NCI-H82 (cell line): ENCODE measurements around the gene PRMT5.
"Not testable (repeated sequence)": the region's sequence is repeated elsewhere in the genome, so short reads cannot be mapped to it uniquely, and the experiment has no call there.

Source experiments
- DNase-seq: peaks from one replicate; lab custom pipeline; 2025; lab: John Stamatoyannopoulos, UW

Gene PRMT5

DNA sequence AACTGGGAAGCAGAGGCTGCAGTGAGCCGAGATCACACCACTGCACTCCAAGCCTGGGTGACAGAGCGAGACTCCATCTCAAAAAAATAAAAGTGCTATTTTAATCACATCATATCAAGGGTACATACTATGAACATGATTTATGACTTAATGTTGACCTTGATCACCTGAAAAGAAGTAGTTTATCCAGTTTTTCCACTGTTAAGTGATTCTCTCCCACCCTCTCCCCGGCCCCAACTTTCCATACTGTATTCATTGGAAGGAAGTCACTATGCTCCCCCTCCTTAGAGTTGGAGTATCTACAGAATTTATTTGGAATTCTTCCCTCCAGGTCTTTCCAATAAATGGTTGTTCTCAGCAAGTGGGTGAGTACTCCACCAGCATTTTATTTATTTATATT, 3.0 kb upstream of the PRMT5 start:
- no peak for DNase-seq

DNA sequence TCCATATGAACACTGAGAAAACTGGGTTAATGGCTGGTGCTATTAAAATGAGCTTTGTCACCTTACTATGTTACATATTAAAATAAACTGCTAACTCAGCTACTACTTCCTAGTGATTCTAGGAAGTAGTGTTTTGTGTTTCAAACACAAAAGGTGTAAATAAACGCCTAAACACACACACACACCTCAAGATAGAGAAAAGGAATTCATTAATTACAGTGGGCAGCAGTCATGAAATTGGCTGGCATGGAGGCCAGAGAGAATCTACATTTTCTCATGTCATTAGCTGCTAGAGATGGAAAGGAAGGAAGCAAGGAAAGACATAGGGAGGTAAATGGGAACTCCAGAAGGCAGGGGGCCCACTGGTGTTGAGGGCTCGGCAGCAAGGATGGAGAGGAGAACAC, 787 bp upstream of the PRMT5 start:
- DNase-seq: no peak

DNA sequence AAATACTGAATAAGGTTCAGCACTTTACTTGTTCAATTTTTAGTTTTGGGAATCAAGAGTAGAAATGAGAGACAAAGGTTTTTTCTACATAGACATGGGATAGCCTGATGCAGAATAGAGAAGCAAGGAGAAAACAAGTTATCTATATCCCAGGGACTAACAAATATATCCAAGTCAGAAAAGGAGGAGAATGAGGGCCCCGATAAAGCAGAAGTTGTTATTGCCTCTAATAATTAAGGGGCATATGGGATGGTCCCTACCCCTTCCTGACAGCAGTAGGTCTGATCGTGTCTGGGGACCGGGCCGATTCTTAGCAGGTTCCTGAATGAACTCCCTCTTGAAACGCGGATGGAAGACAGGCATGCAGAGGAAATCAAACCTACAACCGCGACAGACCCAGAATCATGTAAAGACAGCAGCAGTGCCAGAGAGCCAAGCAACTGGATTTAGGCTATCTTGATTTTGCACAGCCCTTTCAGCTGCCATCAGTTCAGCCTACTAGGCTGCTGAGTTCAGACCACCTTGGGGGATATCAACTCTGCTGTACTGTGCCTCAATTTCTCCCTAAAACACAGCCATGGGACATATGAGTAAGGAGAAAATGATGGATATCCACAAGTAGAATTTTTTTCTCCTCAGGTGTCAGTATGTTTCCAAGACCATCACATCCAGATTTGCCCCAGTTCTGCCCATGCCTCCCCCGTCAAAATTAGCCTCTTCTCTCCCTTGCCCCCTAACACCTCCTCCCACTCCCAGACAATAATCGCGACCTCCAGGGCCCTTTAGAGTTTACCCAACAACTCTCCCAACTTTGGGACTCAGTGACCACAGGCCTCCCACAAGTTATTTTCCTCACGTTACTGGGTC, 706 bp downstream of the PRMT5 start:
- DNase-seq: peak; percentile 11

DNA sequence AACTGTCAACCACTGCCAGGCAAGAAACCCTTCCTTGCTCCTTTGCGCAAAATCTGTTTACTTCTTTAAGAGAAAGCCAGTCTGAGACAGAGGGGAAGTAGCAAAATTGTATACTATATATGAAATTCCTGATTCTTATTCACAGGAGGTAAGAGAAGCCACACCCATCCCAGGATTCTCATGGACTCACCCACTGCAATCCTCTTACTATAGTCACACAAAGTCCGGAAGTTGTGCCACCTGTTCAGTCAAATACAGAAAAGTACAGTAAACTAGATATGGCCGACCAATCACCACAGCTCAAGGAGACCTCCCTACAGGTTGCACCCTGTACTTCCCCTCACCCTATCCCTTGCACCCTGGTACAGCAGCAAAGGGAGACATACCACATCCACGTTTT, 2.9 kb downstream of the PRMT5 start:
- no peak for DNase-seq

DNA sequence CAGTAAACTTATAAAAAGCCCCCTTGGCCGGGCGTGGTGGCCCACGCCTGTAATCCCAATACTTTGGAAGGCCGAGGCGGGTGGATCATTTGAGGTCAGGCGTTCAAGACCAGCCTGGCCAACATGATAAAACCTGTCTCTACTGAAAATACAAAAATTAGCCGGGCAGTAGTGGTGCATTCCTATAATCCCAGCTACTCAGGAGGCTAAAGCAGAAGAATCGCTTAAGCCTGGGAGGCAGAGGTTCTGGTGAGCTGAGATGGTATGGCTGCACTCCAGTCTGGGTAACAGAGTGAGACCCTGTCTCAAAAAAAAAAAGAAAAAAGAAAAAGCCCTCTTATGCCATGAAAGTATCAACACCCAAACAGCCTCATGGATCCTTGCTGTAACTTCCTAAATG, 3.7 kb downstream of the PRMT5 start:
- no peak for DNase-seq

DNA sequence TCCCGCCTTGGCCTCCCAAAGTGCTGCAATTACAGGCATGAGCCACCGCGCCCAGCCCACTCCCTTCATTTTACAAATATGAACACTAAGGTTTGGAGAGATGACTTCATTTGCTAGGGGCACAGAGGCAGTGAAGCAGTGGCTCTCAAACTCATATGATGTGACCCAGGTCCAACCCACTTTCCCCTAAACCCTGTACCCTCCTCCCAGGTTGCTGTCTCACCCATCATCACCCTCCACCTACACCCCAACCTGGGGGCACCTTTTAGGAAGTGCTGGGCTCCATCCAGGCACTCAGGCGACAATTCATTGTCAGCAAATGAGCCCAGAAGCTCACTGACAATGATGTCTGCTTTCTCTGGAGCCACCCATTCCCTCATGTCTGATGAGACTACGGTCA, 5.4 kb downstream of the PRMT5 start:
- no peak for DNase-seq

DNA sequence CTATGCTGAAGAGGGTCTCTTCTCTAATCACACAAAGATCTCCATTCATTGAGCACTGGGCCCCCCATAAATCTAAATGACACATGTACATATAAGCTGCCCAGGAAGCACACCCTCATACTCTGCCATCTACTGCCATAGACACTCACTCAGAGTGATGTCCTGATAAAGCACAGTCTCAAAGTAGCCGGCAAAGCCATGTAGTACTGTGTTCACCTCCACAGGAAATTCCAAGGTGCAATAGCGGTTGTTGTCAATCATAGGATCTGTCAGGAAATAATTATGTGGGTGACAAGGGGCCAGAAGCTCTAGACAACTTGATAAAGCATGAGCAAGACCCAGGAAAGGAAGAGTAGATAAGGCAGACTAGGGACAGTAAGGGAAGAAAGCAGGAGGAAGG, 6.9 kb downstream of the PRMT5 start:
- no peak for DNase-seq

DNA sequence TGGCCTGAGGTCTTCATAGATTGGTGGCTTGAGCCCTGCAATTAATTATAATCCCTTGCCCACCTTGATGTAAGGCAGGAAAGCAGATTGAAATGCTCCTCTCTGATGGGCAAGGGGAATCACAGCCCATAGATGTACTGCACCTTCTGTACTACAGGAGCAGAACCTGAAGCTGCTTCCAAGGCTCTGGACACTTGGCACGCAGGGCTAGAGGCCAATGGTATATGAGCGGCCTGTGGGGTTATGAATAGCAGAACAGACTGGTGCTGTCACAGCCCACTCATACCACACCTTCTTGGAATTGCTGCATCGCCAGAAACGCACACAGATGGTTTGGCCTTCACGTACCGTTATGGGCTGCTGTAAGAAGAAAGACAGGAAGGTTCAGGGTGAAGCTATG, 8.5 kb downstream of the PRMT5 start:
- peak; percentile 7 for DNase-seq

DNA sequence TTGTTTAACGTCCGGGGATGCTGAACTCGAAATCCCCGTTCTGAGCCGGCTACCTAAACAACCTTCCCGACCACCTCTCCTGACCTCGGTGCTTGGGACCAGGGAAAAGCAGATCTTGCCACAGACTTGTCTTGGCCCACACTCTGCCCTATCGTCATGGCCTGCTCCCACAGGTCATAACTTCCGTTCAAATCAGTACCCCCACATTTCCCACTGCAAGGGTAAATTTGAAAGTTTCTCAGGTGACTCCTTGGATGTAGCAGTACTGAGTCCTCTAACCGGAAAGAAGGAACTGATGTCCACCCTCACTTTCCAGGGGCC, 9.6 kb downstream of the PRMT5 start:
- no peak for DNase-seq

DNA sequence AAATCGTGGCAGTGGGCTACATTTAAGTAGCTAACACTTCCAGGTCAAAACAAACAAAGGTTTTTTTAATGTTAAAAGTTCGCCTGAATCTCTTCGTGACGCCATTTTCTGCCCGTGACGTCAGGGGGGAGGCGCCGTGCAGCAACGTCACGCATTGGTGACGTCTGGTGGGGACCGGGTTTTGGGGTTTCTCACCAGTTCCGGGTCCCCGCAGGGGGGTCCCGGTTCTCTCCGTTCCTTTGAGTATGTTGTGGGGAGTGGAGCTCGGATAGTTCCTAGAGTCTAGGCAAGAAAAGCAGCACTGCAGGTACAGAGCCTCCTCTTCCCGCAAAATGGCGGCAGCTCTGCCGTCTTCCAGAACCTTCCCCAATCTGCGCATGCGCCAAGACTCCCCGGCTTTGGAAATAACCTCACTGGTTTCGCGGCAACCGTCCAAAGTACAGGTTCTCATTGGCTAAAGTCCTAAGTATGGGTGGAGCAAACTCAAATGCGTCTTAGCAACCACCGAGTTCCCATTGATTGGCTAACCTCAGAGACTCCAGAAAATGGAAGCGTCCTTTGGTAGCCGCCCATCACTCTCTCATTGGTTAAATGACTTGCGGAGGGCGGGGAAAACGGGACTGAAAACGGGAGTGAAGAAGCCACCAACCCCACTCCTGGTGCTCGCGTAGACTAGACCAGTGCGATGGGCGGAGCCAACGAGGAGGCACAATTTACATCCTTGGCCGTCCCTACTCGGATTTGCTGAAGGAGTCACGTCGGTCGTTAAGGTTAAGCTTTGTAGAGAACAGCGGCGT, 10.2 kb downstream of the PRMT5 start, which contains the start of gene RBM23:
Gene RBM23, minus strand, starts transcription at position 346 of the 797 bp plus-strand sequence.
- peak; percentile 100 for DNase-seq

DNA sequence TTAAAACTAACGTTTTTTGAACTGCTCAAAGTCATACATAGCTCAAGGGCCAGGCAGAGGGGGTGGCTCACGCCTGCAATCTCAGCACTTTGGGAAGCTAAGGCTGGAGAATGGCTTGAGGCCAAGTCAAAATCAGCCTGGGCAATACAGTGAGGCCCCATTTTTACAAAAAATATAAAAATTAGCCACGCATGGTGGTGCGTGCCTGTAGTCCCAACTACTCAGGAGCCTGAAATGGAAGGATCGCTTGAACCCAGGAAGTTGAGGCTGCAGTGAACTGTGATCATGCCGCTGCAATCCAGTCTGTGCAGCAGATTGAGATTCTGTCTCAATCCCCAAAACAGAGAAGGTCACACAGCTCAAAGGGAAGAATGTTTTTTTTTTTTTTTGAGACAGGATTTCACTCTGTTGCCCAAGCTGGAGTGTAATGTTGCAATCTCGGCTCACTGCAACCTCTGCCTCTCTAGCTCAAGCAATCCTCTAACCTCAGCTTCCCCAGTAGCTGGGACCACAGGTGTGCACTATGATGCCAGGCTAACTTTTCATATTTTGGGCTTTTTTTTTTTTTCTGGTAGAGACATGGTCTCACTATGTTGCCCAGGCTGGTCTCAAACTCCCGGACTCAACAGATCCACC, 13.2 kb downstream of the PRMT5 start:
- no peak for DNase-seq

DNA sequence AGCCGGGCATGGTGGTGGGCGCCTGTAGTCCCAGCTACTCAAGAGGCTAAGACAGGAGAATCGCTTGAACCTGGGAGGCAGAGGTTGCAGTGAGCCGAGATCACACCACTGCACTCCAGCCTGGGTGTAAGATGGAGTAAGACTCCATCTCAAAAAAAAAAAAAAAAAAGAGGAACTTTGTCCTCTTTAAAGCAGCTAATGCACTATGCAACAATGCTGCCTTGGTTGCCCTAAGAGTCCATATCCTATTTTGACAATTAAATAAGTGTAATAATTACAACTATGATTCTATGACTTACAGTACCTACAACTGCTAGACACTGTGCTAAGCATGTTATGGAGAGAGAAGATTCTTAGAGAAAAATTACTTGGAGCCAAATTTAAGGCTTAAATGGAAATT, 14.3 kb downstream of the PRMT5 start:
- not testable (repeated sequence) for DNase-seq

DNA sequence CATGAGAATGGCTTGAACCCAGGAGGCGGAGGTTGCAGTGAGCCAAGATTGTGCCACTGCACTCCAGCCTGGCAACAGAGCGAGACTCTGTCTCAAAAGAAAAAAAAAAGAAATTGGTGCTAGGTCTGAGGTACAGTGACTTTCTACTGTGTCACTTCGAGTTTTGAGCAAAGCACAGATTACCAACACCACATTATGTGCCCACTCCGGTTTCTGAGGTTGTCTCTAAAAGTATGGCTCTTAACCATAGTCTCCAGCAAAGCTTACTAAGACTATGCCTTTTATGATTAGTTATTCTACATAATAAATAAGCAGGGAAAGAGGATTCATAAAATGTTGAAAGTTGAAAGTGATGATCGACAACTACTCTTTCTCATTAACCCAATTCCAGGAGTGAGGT, 18.3 kb downstream of the PRMT5 start:
- DNase-seq: no peak

DNA sequence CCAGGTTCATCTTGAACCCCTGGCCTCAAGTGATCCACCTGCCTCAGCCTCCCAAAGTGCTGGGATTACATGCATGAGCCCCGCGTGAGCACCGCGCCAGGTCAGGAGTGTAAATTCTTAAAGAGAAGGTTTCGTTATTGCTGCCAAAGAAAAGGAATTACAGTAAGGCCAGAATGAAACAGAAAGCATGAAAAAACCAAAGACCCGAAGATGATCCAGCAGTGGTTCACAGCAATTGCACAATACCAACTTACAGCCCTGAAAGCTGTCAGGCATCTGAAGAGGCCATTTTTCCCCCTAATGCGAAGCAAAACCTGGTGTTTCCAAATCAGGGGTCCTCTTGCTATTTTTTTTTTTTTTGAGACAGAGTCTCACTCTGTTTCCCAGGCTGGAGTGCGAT, 20.6 kb downstream of the PRMT5 start:
- DNase-seq: no peak

DNA sequence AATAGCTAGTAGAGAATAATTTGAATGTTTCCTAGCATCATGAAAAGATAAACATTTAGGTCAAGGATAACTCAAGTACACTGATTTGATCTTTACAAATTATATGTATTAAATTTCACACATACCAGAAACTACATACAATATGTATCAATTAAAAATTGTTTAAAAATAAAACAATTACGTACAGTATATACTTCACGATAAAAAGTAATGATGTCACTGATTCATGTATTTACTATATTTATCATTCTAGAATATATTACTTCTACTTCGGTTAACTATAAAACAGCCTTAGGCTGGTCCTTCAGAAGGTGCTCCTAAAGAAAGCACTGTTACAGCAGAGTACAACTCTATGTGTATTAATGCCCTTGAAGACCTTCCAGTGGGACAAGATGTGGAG, 21.7 kb downstream of the PRMT5 start:
- DNase-seq: no peak

DNA sequence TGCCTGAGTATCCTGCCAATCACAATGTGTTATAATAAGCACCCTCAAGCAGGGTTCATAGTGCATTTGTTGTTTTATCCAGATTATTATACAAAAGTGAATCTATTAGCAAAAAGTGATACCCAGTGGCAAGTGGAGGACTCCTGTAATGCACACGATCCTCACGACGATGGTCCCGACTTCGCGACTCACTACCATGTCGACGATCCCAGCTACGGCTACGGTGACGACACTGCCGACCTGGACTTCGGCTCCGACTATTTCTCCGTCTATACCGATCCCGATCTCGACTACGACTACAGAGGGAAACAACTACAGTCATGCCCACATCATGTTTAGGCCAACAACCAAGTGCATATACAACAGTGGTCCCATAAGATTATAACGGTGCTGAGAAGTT, 23.1 kb downstream of the PRMT5 start:
- no peak for DNase-seq

DNA sequence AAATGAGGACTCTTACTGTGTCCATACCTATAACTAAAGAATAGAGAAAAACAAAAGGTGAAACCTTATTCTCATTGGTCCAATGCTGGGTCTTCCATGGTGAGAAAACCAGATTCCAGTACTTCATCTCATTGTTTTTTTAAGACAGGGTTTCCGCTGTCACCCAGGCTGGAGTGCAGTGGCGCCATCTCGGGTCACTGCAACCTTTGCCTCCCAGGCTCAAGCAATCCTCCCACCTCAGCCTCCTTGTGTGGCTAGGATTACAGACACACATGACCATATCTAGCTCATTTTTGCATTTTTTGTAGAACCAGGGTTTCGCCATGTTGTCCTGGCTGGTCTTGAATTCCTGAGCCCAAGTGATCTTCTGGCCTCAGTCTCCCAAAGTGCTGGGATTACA, 23.5 kb downstream of the PRMT5 start:
- no peak for DNase-seq

DNA sequence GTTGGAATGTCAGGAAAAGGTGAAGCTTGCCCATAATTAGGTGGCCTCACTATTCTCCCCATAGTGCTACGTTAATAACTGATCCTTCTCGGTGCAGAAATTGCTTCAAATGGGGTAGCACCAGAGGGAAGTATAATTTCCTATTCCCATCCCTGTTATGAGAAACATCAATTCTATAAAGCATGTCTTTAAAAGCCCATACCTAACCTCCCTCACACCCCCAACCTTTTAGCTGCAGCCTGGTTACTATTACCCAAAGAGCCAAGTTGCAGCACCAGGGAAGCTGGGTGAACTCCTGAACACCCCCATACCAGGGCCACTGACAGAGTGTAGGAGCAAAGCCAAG, 25.5 kb downstream of the PRMT5 start:
- no peak for DNase-seq

DNA sequence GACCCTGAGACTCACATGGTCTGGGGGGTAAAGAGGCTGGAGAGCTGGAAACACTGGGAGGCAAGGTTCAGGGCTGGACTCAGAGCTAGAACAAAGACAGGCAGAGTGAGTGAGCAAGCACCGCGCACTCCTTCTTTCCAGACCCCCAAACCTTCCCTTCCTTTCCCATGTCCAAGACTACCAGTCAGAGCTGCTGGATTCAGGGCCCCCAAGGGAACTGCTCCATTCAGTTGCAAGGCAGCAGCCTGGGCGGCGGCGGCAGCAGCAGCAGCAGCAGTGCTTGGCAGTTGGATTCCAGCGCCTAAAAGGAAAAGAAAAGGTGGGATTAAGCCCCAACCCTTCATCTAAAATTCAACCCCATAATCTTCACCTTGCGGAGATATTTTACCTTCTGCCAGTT, 27.4 kb downstream of the PRMT5 start:
- no peak for DNase-seq

DNA sequence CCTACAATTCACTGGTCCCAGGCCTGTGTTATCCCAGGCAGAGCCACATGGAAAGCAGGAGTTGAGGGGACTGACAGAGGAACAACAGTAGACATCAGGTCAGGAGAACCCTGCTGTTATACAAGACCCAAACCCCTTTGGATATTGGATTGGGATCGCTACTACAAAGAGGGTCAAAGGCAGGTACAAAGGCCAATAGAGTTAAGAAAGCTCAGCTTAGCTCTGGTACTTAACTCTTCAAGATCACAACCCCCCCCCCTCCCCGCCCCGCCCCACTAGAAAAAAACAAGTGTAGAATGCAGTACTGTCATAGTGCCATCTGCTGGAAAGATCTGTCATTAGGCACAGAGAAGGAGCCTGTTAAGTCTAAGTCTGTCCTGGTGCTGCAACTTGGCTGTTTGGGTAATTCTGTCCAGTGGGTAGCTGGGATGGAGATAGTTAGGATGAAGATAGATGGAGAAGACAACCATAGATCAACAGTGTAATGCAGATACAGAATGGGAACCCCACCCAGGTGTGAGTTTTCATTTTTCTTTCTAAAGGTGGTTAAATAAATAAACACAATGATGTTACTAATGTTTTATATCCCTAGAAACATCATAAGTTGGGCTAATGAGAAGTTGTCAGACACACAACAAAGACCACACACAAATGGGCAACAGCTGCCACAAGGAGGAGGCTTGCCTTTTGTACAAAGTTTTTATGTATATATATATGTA, 28.9 kb downstream of the PRMT5 start:
- DNase-seq: peak; percentile 89

DNA sequence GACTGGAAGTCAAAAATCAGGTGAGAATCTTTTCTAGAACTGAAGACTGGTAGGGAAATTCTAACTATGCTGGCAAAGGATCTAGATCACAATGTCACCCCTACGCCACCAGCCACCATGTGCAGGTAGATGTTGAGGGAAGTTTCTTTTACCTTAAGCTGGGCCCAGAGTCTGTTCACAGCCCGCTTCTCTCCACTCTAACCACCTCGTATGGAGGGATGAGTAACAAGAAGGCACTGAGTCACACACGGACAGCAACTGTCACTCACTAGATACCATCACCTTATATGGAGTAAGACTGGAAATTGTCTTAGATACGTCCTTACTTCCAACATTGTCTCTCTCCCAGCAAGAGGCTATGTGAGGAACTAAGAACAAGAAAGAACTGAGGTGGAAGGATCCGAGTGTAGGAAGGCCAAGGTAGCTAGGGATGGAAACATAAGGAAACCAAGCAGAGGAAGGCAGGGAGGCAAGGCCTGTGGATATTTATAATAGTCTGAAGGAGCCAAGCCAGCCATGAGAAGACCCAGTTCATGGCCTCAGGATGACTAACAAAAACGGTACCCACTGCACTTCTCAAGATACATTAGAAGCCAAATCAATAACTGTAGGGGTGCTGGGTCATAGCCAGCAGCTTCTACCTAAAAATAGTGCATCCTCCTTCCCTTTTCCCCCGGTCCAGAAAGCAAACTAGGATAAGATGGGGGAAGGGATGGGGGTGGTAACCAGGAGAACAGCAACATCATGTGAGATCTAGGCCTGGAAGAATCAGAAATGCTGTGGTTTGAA, 30.7 kb downstream of the PRMT5 start:
- no peak for DNase-seq

DNA sequence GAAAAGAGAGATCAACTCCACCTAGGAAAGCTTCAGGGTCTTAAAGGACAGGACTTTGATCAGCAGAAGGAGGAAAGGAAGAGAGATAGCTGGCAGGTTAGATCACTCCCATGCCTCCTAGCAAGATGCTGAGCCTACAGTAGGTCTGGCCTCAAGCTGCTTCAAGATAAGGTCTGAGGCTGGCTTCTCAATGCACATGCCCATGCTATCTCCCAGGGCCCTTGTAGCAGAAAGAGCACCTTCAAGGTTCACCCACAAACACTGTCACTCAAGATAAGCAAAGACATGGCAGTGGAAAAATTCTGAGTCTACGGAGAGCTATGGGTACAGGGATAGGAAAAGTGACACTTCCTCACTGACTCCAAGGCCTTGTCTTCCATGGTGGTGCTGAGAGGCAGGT, 31.8 kb downstream of the PRMT5 start:
- no peak for DNase-seq
